ENCODE results near the gene NOC2L.

GRCh38 chr1:1001057-1001783 is 42.2 kb upstream of the NOC2L start:
- TF ChIP-seq CTCF (IDR thresholded peaks at IDR 0.05) (no peak), POLR2A (IDR thresholded peaks at IDR 0.05) (no peak)
